ENCODE data around the gene MYF5.
"Not testable (repeated sequence)": the region's sequence is repeated elsewhere in the genome, so short reads cannot be mapped to it uniquely, and the experiment has no call there.

MYF5 gene

GRCh38 chr12:80716696-80717469, at the start of gene MYF5:
Gene MYF5 (plus strand): TSS chr12:80716912. CDS start chr12:80717064, 152 bp downstream.
- H3K9ac ChIP-seq (ENCODE audit: low read length in 5 of 5): no peak within 1 kb of the TSS
- no peak within 1 kb of the TSS for H3K4me3 ChIP-seq (ENCODE audit: low read depth in 1 of 5, low read length in 5 of 5)
- H3K36me3 ChIP-seq (ENCODE audit: control insufficient read depth in 5 of 5, insufficient read depth in 5 of 5, low read length in 5 of 5): no peaks in the 10 kb centered on the region
- H3K4me1 ChIP-seq (ENCODE audit: control insufficient read depth in 5 of 5, insufficient read depth in 5 of 5, low read length in 5 of 5): peaks cover 0 to 9% (median 0%) of the 10 kb centered on the region in 5 donors
- H3K27ac ChIP-seq (ENCODE audit: low read depth, low read length): no peak within 1 kb of the TSS
- H3K9me3 ChIP-seq (ENCODE audit: control insufficient read depth in 5 of 5, low read length in 5 of 5): peaks cover 0 to 3% (median 2%) of the 10 kb centered on the region in 5 donors
- H3K27me3 ChIP-seq (ENCODE audit: control insufficient read depth in 5 of 5, insufficient read depth in 4 of 5, low read length in 5 of 5): peaks cover 11 to 33% (median 25%) of the 10 kb centered on the region in 5 donors

GRCh38 chr12:80670214-80670613, 46.5 kb upstream of the MYF5 start:
- Histone ChIP-seq H3K9me3 (ENCODE audit: control insufficient read depth in 5 of 5, low read length in 5 of 5) (no peaks in the 10 kb centered on the region), H3K4me3 (ENCODE audit: low read depth in 1 of 5, low read length in 5 of 5) (no peak overlapping the region), H3K27ac (ENCODE audit: low read depth, low read length) (no peak overlapping the region), H3K4me1 (ENCODE audit: control insufficient read depth in 5 of 5, insufficient read depth in 5 of 5, low read length in 5 of 5) (no peaks in the 10 kb centered on the region), H3K9ac (ENCODE audit: low read length in 5 of 5) (no peak overlapping the region), H3K27me3 (ENCODE audit: control insufficient read depth in 5 of 5, insufficient read depth in 4 of 5, low read length in 5 of 5) (no peaks in the 10 kb centered on the region), H3K36me3 (ENCODE audit: control insufficient read depth in 5 of 5, insufficient read depth in 5 of 5, low read length in 5 of 5) (peaks cover 0 to 3% (median 0%) of the 10 kb centered on the region in 5 donors)

- H3K4me3 ChIP-seq (ENCODE audit: low read depth in 1 of 5, low read length in 5 of 5); H3K9ac ChIP-seq (ENCODE audit: low read length in 5 of 5); H3K27ac ChIP-seq (ENCODE audit: low read depth, low read length); H3K36me3 ChIP-seq (ENCODE audit: control insufficient read depth in 5 of 5, insufficient read depth in 5 of 5, low read length in 5 of 5); H3K4me1 ChIP-seq (ENCODE audit: control insufficient read depth in 5 of 5, insufficient read depth in 5 of 5, low read length in 5 of 5); H3K27me3 ChIP-seq (ENCODE audit: control insufficient read depth in 5 of 5, insufficient read depth in 4 of 5, low read length in 5 of 5); H3K9me3 ChIP-seq (ENCODE audit: control insufficient read depth in 5 of 5, low read length in 5 of 5): not testable (repeated sequence)
These were observed 40.6 kb upstream of the MYF5 start for GRCh38 chr12:80676042-80676636.

GRCh38 chr12:80676856-80677255, 39.9 kb upstream of the MYF5 start:
- Histone ChIP-seq H3K9ac (ENCODE audit: low read length in 5 of 5) (no peak overlapping the region), H3K9me3 (ENCODE audit: control insufficient read depth in 5 of 5, low read length in 5 of 5) (no peaks in the 10 kb centered on the region)

GRCh38 chr12:80677994-80678393, 38.7 kb upstream of the MYF5 start:
- H3K27ac ChIP-seq (ENCODE audit: low read depth, low read length): no peak overlapping the region
- H3K36me3 ChIP-seq (ENCODE audit: control insufficient read depth in 5 of 5, insufficient read depth in 5 of 5, low read length in 5 of 5): no peaks in the 10 kb centered on the region
- H3K27me3 ChIP-seq (ENCODE audit: control insufficient read depth in 5 of 5, insufficient read depth in 4 of 5, low read length in 5 of 5): no peaks in the 10 kb centered on the region
- no peak overlapping the region for H3K4me3 ChIP-seq (ENCODE audit: low read depth in 1 of 5, low read length in 5 of 5)
- no peaks in the 10 kb centered on the region for H3K4me1 ChIP-seq (ENCODE audit: control insufficient read depth in 5 of 5, insufficient read depth in 5 of 5, low read length in 5 of 5)
- H3K9me3 ChIP-seq (ENCODE audit: control insufficient read depth in 5 of 5, low read length in 5 of 5): no peaks in the 10 kb centered on the region
- H3K9ac ChIP-seq (ENCODE audit: low read length in 5 of 5): no peak overlapping the region

More at GRCh38 chr12:80676856-80677255, 39.9 kb upstream of the MYF5 start:
- Histone ChIP-seq H3K4me3 (ENCODE audit: low read depth in 1 of 5, low read length in 5 of 5) (no peak overlapping the region), H3K27me3 (ENCODE audit: control insufficient read depth in 5 of 5, insufficient read depth in 4 of 5, low read length in 5 of 5) (no peaks in the 10 kb centered on the region), H3K4me1 (ENCODE audit: control insufficient read depth in 5 of 5, insufficient read depth in 5 of 5, low read length in 5 of 5) (no peaks in the 10 kb centered on the region), H3K27ac (ENCODE audit: low read depth, low read length) (no peak overlapping the region), H3K36me3 (ENCODE audit: control insufficient read depth in 5 of 5, insufficient read depth in 5 of 5, low read length in 5 of 5) (no peaks in the 10 kb centered on the region)

GRCh38 chr12:80679346-80680131, 37.2 kb upstream of the MYF5 start:
- no peaks in the 10 kb centered on the region for H3K27me3 ChIP-seq (ENCODE audit: control insufficient read depth in 5 of 5, insufficient read depth in 4 of 5, low read length in 5 of 5)
- no peaks in the 10 kb centered on the region for H3K36me3 ChIP-seq (ENCODE audit: control insufficient read depth in 5 of 5, insufficient read depth in 5 of 5, low read length in 5 of 5)
- no peak overlapping the region for H3K9ac ChIP-seq (ENCODE audit: low read length in 5 of 5)
- no peak overlapping the region for H3K4me3 ChIP-seq (ENCODE audit: low read depth in 1 of 5, low read length in 5 of 5)
- H3K9me3 ChIP-seq (ENCODE audit: control insufficient read depth in 5 of 5, low read length in 5 of 5): no peaks in the 10 kb centered on the region
- no peak overlapping the region for H3K27ac ChIP-seq (ENCODE audit: low read depth, low read length)
- no peaks in the 10 kb centered on the region for H3K4me1 ChIP-seq (ENCODE audit: control insufficient read depth in 5 of 5, insufficient read depth in 5 of 5, low read length in 5 of 5)

GRCh38 chr12:80681287-80681686, 35.4 kb upstream of the MYF5 start:
- no peak overlapping the region for H3K4me3 ChIP-seq (ENCODE audit: low read depth in 1 of 5, low read length in 5 of 5)
- no peaks in the 10 kb centered on the region for H3K27me3 ChIP-seq (ENCODE audit: control insufficient read depth in 5 of 5, insufficient read depth in 4 of 5, low read length in 5 of 5)
- H3K36me3 ChIP-seq (ENCODE audit: control insufficient read depth in 5 of 5, insufficient read depth in 5 of 5, low read length in 5 of 5): no peaks in the 10 kb centered on the region
- no peaks in the 10 kb centered on the region for H3K4me1 ChIP-seq (ENCODE audit: control insufficient read depth in 5 of 5, insufficient read depth in 5 of 5, low read length in 5 of 5)
- H3K27ac ChIP-seq (ENCODE audit: low read depth, low read length): no peak overlapping the region
- no peak overlapping the region for H3K9ac ChIP-seq (ENCODE audit: low read length in 5 of 5)
- H3K9me3 ChIP-seq (ENCODE audit: control insufficient read depth in 5 of 5, low read length in 5 of 5): no peaks in the 10 kb centered on the region

GRCh38 chr12:80681786-80682185, 34.9 kb upstream of the MYF5 start:
- Histone ChIP-seq H3K4me3 (ENCODE audit: low read depth in 1 of 5, low read length in 5 of 5) (no peak overlapping the region), H3K9ac (ENCODE audit: low read length in 5 of 5) (no peak overlapping the region), H3K9me3 (ENCODE audit: control insufficient read depth in 5 of 5, low read length in 5 of 5) (peaks cover 0 to 3% (median 0%) of the 10 kb centered on the region in 5 donors), H3K4me1 (ENCODE audit: control insufficient read depth in 5 of 5, insufficient read depth in 5 of 5, low read length in 5 of 5) (no peaks in the 10 kb centered on the region), H3K27me3 (ENCODE audit: control insufficient read depth in 5 of 5, insufficient read depth in 4 of 5, low read length in 5 of 5) (no peaks in the 10 kb centered on the region), H3K36me3 (ENCODE audit: control insufficient read depth in 5 of 5, insufficient read depth in 5 of 5, low read length in 5 of 5) (no peaks in the 10 kb centered on the region), H3K27ac (ENCODE audit: low read depth, low read length) (no peak overlapping the region)

- Histone ChIP-seq H3K4me3 (ENCODE audit: low read depth in 1 of 5, low read length in 5 of 5) (no peak overlapping the region), H3K27me3 (ENCODE audit: control insufficient read depth in 5 of 5, insufficient read depth in 4 of 5, low read length in 5 of 5) (no peaks in the 10 kb centered on the region), H3K27ac (ENCODE audit: low read depth, low read length) (no peak overlapping the region), H3K9me3 (ENCODE audit: control insufficient read depth in 5 of 5, low read length in 5 of 5) (peaks cover 0 to 6% (median 0%) of the 10 kb centered on the region in 5 donors), H3K4me1 (ENCODE audit: control insufficient read depth in 5 of 5, insufficient read depth in 5 of 5, low read length in 5 of 5) (no peaks in the 10 kb centered on the region), H3K36me3 (ENCODE audit: control insufficient read depth in 5 of 5, insufficient read depth in 5 of 5, low read length in 5 of 5) (no peaks in the 10 kb centered on the region), H3K9ac (ENCODE audit: low read length in 5 of 5) (no peak overlapping the region)
These were observed 32.6 kb upstream of the MYF5 start for GRCh38 chr12:80684077-80684495.

GRCh38 chr12:80690090-80690489, 26.6 kb upstream of the MYF5 start:
- no peaks in the 10 kb centered on the region for H3K27me3 ChIP-seq (ENCODE audit: control insufficient read depth in 5 of 5, insufficient read depth in 4 of 5, low read length in 5 of 5)
- H3K9ac ChIP-seq (ENCODE audit: low read length in 5 of 5): no peak overlapping the region
- no peak overlapping the region for H3K4me3 ChIP-seq (ENCODE audit: low read depth in 1 of 5, low read length in 5 of 5)
- no peaks in the 10 kb centered on the region for H3K4me1 ChIP-seq (ENCODE audit: control insufficient read depth in 5 of 5, insufficient read depth in 5 of 5, low read length in 5 of 5)
- H3K9me3 ChIP-seq (ENCODE audit: control insufficient read depth in 5 of 5, low read length in 5 of 5): peaks cover 0 to 6% (median 0%) of the 10 kb centered on the region in 5 donors
- H3K27ac ChIP-seq (ENCODE audit: low read depth, low read length): no peak overlapping the region
- no peaks in the 10 kb centered on the region for H3K36me3 ChIP-seq (ENCODE audit: control insufficient read depth in 5 of 5, insufficient read depth in 5 of 5, low read length in 5 of 5)

Measured in subcutaneous abdominal adipose tissue (tissue), 5 donors.